Adrenal gland (tissue), 5 donors: ENCODE results near the gene GAK.

Experiments used
- POLR2A ChIP-seq, 2 donors: fragments of 450-650 bp; IDR thresholded peaks; one replicate each; pipeline ENCODE4 v1.6.1; 2017; ENCODE audit warnings: antibody characterized with exemption in 2 of 2, mild to moderate bottlenecking in 2 of 2, moderate library complexity in 1 of 2
- TF ChIP-seq, protein P1 (sequence below), 6 experiments: fragments of 450-650 bp in 4 of 6; fragments of 200-600 bp in 2 of 6; sonication (generic) in 1 of 6; IDR thresholded peaks; 1 replicate in 5 of 6; 2 replicates in 1 of 6; pipeline versions ENCODE4 v1.5.1 to v1.8.0; 2016 to 2021; ENCODE audit warnings: antibody characterized with exemption in 6 of 6, mild to moderate bottlenecking in 2 of 6, moderate library complexity in 1 of 6
- donor health status: DM: no; HTN: no; CAD: no.

DNA sequence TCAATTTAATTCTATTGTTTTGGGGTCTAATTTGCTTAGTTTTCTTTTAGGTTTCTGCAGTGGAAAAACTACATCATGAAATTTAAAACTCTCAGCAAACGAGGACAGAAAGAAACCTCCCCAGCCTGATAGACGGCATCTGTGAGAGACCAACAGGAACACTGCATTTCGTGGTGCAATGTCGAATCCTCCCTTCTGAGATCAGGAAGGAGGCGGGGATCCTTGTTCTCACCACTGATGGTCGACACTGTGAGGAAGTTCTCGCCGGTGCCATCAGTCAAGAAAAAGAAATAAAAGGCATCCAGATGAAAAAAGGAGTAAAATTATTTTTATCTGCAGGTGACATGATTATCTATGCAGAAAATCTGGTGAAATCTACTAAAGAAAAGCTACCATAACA, 16.5 kb downstream of the GAK start:
- TF ChIP-seq, protein P1, sequence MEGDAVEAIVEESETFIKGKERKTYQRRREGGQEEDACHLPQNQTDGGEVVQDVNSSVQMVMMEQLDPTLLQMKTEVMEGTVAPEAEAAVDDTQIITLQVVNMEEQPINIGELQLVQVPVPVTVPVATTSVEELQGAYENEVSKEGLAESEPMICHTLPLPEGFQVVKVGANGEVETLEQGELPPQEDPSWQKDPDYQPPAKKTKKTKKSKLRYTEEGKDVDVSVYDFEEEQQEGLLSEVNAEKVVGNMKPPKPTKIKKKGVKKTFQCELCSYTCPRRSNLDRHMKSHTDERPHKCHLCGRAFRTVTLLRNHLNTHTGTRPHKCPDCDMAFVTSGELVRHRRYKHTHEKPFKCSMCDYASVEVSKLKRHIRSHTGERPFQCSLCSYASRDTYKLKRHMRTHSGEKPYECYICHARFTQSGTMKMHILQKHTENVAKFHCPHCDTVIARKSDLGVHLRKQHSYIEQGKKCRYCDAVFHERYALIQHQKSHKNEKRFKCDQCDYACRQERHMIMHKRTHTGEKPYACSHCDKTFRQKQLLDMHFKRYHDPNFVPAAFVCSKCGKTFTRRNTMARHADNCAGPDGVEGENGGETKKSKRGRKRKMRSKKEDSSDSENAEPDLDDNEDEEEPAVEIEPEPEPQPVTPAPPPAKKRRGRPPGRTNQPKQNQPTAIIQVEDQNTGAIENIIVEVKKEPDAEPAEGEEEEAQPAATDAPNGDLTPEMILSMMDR (IDR thresholded peaks at IDR 0.05) = no peak
- TF ChIP-seq POLR2A (IDR thresholded peaks at IDR 0.05) = no peak
